HG02973 (cell line): ENCODE data around the gene DNAJC10.
"Not testable (repeated sequence)": the region's sequence is repeated elsewhere in the genome, so short reads cannot be mapped to it uniquely, and the experiment has no call there.

Experiments used
- ATAC-seq: cut with Tn5 transposase; IDR thresholded peaks from one replicate; pipeline ENCODE4 v1.9.1; 2021; ENCODE audit warnings: moderate library complexity; ENCODE audit not compliant: unreplicated experiment

The DNAJC10 gene

DNA sequence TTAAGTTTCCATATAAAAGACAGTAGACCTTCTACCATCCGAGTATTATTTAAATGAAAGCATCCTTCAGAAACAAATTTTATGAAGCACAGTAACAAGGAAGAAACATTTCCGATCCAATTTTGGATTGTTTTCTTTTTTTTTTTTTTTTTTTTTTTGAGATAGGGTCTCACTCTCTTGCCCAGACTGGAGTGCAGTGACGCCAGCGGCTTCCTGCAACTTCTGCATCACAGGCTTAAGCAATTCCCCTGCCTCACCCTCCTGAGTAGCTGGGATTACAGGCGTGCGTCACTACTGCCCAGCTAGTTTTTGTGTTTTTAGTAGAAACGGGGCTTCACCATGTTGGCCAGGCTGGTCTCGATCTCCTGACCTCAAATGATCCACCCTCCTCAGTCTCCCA, 3.1 kb downstream of the DNAJC10 start:
- not testable (repeated sequence) for ATAC-seq

DNA sequence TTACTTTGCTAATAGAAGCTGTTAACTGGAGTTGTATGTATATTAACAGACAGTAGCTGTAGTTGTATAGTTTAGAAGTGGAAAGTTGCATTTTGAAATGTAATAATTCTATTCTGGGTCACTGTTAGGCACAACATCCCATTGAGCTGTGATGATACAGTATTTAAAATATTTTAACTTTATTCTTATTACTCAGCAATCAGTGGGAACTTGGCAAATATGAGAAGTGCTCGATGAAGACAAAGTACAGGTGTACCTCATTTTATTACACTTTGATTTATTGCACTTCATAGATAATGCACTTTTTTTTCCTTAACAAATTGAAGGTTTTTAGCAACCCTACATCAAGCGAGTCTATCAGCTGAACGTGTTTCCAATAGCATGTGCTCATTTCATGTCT, 8.6 kb downstream of the DNAJC10 start:
- no peak for ATAC-seq

DNA sequence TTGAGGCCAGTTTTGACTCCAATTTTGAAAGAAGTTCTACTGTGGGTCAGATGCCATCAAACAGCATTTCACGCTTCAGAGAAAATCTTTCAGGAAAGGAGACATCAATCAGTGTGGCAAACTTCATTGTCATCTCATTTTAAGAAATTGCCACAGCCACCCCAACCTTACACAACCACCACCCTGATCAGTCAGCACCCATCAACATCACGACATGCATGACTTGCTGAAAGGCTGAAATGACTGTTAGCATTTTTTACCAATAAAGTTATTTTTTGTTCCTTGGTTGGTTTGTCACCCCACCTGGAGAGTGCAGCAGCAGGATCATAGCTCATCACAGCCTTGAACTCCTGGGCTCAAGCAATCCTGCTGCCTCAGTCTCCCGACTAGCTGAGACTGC, 10.4 kb downstream of the DNAJC10 start:
- ATAC-seq, result no peak

- no peak for ATAC-seq
Observed at GRCh38 chr2:182728014-182728413, 12.0 kb downstream of the DNAJC10 start.

DNA sequence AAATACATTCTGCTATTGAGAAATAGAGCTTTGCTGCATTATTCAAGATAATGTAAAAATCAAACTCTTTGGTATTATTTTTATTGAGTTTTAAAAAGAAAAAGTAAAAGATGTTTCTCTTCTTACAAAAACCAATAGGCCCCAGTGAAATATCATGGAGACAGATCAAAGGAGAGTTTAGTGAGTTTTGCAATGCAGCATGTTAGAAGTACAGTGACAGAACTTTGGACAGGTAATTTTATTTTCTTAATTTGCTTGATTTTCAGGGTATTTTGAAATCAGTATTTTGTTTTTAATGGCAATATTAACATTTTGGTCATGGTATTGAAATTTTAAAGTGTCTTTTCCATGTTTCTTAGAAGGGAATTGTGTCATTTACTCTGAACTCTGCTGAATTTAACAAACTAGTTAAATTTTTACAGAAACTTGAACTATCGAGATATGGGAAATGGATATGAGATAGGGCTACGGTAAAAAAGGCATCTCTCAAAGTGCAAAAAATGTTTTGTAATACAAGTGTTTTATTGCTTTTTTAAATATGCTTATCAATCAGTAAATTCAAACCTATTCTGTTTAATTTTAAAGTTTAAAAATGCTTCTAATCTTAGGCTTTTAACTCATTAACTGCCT, 13.8 kb downstream of the DNAJC10 start:
- ATAC-seq, result no peak

DNA sequence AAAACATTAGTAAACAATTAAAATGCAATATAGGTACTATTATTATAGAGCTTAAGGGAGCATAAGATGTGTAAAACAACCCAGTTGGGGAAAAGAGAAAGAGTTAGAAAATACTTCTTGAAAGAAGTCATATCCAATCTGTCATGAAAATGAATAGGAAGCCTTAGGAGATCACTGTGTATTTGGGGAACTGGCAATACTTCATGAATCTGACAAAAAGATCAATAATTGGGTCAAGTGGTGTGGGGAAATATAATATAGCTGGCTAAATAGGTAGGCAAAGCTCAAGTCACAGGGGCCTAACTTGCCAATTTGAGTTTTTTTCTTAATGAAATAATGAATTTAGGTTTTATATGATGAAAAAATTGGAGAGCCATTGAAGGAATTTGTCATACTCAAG, 14.4 kb downstream of the DNAJC10 start:
- no peak for ATAC-seq

DNA sequence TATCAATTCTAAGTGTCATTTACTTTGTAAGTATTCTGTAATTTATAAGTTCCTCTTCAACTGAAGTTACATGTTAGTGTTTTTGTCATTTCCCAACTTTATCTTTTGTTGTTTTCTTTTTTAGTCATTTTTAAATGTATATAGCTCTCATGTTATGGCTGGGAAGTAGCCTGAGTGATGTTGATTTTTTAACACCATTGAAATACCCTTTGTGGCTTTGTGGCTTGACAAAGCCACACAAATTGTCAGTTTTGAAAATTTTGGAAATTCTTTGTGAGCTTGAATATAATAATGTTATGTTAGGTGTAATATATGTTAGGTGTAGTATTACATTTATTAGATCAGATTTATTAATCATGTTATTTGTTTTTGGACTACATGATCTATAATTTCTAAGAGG, 16.7 kb downstream of the DNAJC10 start:
- ATAC-seq, result no peak

- no peak for ATAC-seq
Observed at GRCh38 chr2:182733572-182733971, 17.5 kb downstream of the DNAJC10 start.

GRCh38 chr2:182736856-182737255, 20.8 kb downstream of the DNAJC10 start:
- not testable (repeated sequence) for ATAC-seq

DNA sequence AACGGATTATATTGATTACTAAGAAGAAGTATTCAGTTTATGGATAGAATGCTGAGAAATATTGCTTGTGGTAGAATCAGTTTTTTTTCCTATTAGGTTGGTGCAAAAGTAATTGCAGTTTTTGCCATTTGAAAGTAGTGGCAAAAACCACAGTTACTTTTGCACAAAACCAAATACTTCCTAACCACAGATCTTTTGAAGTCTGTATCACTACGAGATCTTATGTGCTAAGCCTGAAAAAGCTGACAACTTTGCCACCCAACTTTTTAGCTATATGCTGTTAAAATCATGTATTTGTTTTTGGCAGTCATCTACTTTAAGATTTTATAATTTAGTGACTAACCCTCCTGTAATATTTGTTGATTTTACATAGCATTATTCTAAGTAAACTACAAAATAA, 24.6 kb downstream of the DNAJC10 start:
- ATAC-seq, result no peak

GRCh38 chr2:182741620-182742019, 25.6 kb downstream of the DNAJC10 start:
- ATAC-seq, result no peak

- no peak for ATAC-seq
Observed at GRCh38 chr2:182744490-182744889, 28.4 kb downstream of the DNAJC10 start.

DNA sequence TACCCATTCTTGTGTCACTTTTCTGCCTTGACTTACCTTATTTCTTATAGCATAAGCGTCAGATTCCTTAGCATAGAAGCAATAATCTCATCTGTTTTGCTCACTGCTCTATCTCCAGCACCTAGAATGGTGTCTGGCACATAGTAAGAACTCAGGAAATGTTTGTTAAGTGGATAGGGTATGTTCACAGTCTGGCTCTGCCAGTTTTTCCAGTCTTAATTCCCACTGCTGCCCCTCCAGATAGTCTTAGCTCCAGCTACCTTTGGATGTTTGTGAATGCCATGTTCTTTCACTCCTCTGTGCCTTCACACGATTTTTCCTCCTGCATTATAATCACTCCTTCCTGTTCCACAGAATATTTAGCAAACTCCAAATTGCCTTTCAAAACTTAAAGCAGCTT, 29.0 kb downstream of the DNAJC10 start:
- no peak for ATAC-seq

GRCh38 chr2:182745894-182746293, 29.8 kb downstream of the DNAJC10 start:
- not testable (repeated sequence) for ATAC-seq

GRCh38 chr2:182754231-182754630, 38.2 kb downstream of the DNAJC10 start:
- ATAC-seq, result no peak

GRCh38 chr2:182758379-182758778, 42.3 kb downstream of the DNAJC10 start:
- ATAC-seq, result no peak

- ATAC-seq, result no peak
Observed at GRCh38 chr2:182761903-182762302, 45.8 kb downstream of the DNAJC10 start.

- peak; percentile 49 for ATAC-seq
Observed at GRCh38 chr2:182763311-182763912, 47.4 kb downstream of the DNAJC10 start.

DNA sequence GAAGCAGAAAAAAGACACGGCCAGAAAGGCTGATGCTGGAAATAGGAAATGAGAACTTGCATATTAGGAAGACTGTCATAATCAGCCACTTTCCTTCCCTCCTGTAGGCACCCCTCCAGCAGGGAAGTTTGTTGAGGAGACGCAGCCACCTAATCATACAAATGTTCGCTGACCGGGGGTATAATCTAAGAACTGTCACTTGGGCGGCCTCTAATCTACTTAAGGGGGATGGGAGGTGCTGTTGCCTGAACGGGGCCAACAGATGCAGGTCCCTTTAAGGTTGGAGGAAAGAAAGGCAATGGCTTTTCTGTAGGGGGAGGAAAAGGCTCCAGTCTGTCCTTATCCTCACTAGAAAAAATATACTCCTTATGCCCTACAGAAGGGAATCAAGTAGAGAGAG, 50.6 kb downstream of the DNAJC10 start:
- ATAC-seq, result no peak

DNA sequence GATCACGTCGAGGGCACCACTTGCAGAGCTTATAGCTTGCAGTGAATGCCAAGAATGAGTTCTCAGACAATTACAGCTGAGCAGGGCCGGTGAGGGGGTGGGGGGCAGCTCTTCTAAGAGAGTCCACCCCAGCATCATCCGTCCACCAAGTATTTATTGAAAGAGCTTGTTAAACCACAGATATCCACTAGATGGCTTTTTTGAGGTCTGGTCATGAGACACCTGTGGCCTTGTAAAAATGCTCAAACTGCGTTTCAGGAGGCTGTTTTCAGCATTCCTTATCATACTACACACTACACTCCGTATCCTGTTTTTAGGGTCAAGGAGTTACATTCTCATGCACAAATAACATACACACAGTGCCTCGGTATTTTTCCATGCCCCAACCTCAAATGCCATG, 51.5 kb downstream of the DNAJC10 start:
- no peak for ATAC-seq

GRCh38 chr2:182768950-182769349, 52.9 kb downstream of the DNAJC10 start:
- ATAC-seq, result not testable (repeated sequence)

DNA sequence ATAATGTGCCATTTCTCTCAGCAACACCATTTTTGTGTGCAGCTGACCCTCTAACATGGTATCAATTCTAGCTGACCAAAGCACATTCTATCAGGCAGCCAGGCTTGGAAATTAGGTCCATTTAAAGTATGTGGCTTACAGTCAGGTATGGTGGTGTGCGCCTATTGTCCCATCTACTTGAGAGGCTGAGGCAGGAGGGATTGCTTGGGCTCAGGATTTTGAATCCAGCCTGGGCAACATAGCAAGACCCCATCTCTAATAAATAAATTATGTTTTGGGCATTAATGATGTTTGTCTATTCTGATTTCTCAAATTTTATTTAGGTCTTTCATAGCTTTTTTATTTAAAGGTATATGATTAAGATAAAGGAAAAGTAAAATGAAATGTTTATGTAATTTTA, 63.3 kb downstream of the DNAJC10 start:
- ATAC-seq, result no peak

- not testable (repeated sequence) for ATAC-seq
Observed at GRCh38 chr2:182781099-182781498, 65.0 kb downstream of the DNAJC10 start.
